AG09309 (cell line): ENCODE measurements around the gene PVALB.

Experiments
- DNase-seq: peaks from one replicate; pipeline ENCODE4 v3.0.0-alpha.2; 2010; ENCODE audit warnings: low read depth
- H3K4me3 ChIP-seq: 2 replicates; pipeline ENCODE4 v1.5.1; 2011; ENCODE audit warnings: mild to moderate bottlenecking, low read depth, low read length, moderate library complexity; ENCODE audit not compliant: control insufficient read depth
- CTCF ChIP-seq: IDR thresholded peaks from 2 replicates; pipeline ENCODE4 v1.5.1; 2011; ENCODE audit warnings: mild to moderate bottlenecking, low read depth, low read length, inconsistent platforms; ENCODE audit not compliant: insufficient read depth, control insufficient read depth; ENCODE audit errors: missing control alignments

The PVALB gene

GRCh38 chr22:36771356-36772063 lies 45.3 kb downstream of the PVALB start:
- DNase-seq: no peak
- no peak for TF ChIP-seq CTCF
- no peak overlapping the region for H3K4me3 ChIP-seq

- TF ChIP-seq CTCF: no peak
- H3K4me3 ChIP-seq: no peak overlapping the region
- DNase-seq: no peak
Measured at GRCh38 chr22:36770513-36771231, 46.2 kb downstream of the PVALB start.

- TF ChIP-seq CTCF: no peak
- no peak overlapping the region for H3K4me3 ChIP-seq
- DNase-seq: no peak
Measured at GRCh38 chr22:36769541-36770512, 47.0 kb downstream of the PVALB start.

GRCh38 chr22:36768616-36769015 lies 48.2 kb downstream of the PVALB start:
- DNase-seq: no peak
- TF ChIP-seq CTCF: no peak
- no peak overlapping the region for H3K4me3 ChIP-seq

- no peak overlapping the region for H3K4me3 ChIP-seq
- DNase-seq: no peak
- no peak for TF ChIP-seq CTCF
Measured at GRCh38 chr22:36768141-36768540, 48.7 kb downstream of the PVALB start.

- H3K4me3 ChIP-seq: no peak overlapping the region
- DNase-seq: no peak
- no peak for TF ChIP-seq CTCF
Measured at GRCh38 chr22:36767035-36767775, 49.6 kb downstream of the PVALB start.
